NCI-H748 (cell line): ENCODE measurements around the gene KIRREL2.

Experiments used
- DNase-seq: peaks from one replicate; lab custom pipeline; 2025; ENCODE audit not compliant: unreplicated experiment; lab: John Stamatoyannopoulos, UW

KIRREL2 gene

GRCh38 chr19:35913589-35913988 lies 56.9 kb downstream of the KIRREL2 start:
- DNase-seq, result no peak

GRCh38 chr19:35915443-35915842 lies 58.7 kb downstream of the KIRREL2 start:
- DNase-seq, result no peak
